Measurements from ENCODE around the gene KPNA4. TPM values are rescaled to one million over a fixed set of nuclear protein-coding genes. Genes with fewer than 3 reads are reported as not detected.

Gene KPNA4
- total RNA-seq, 2 donors from 2014 or later = 41.6 to 60.6 TPM

- H3K4me3 ChIP-seq = no peak overlapping the region
- intact Hi-C loops (cut with DNase I) = no loop called here
Observed at GRCh38 chr3:160464971-160465370, 100.4 kb downstream of the KPNA4 start.

GRCh38 chr3:160464321-160464720 lies 101.0 kb downstream of the KPNA4 start:
- Histone ChIP-seq H3K4me3 (no peak overlapping the region), H3K9me3 (no peaks in the 10 kb centered on the region), H3K27me3 (no peaks in the 10 kb centered on the region), H3K27ac (no peak overlapping the region), H3K36me3 (no peaks in the 10 kb centered on the region), H3K4me1 (no peaks in the 10 kb centered on the region), H3K9ac (ENCODE audit: low read depth in 2 of 2, low read length in 2 of 2) (no peak overlapping the region)
- DNase-seq = no peak
- intact Hi-C loops (cut with DNase I) = no loop called here
- no peak for TF ChIP-seq CTCF (IDR thresholded peaks at IDR 0.05)

More at GRCh38 chr3:160464971-160465370, 100.4 kb downstream of the KPNA4 start:
- Histone ChIP-seq H3K36me3 (no peaks in the 10 kb centered on the region), H3K27me3 (no peaks in the 10 kb centered on the region), H3K4me1 (no peaks in the 10 kb centered on the region), H3K9me3 (no peaks in the 10 kb centered on the region), H3K27ac (no peak overlapping the region), H3K9ac (ENCODE audit: low read depth in 2 of 2, low read length in 2 of 2) (no peak overlapping the region)
- no peak for DNase-seq
- TF ChIP-seq CTCF (IDR thresholded peaks at IDR 0.05) = no peak

- TF ChIP-seq CTCF (IDR thresholded peaks at IDR 0.05) = no peak
- intact Hi-C loops (cut with DNase I) = no loop called here
- H3K27me3 ChIP-seq = no peaks in the 10 kb centered on the region
- no peaks in the 10 kb centered on the region for H3K36me3 ChIP-seq
- H3K9ac ChIP-seq (ENCODE audit: low read depth in 2 of 2, low read length in 2 of 2) = no peak overlapping the region
- H3K4me3 ChIP-seq = no peak overlapping the region
- H3K4me1 ChIP-seq = no peaks in the 10 kb centered on the region
- DNase-seq = no peak
- no peak overlapping the region for H3K27ac ChIP-seq
- H3K9me3 ChIP-seq = no peaks in the 10 kb centered on the region
Observed at GRCh38 chr3:160460033-160460432, 105.3 kb downstream of the KPNA4 start.

GRCh38 chr3:160459450-160459970 lies 105.9 kb downstream of the KPNA4 start:
- H3K9ac ChIP-seq (ENCODE audit: low read depth in 2 of 2, low read length in 2 of 2) = no peak overlapping the region
- no peaks in the 10 kb centered on the region for H3K27me3 ChIP-seq
- H3K9me3 ChIP-seq = no peaks in the 10 kb centered on the region
- TF ChIP-seq CTCF (IDR thresholded peaks at IDR 0.05) = no peak
- H3K36me3 ChIP-seq = no peaks in the 10 kb centered on the region
- no peaks in the 10 kb centered on the region for H3K4me1 ChIP-seq
- H3K27ac ChIP-seq = no peak overlapping the region
- H3K4me3 ChIP-seq = no peak overlapping the region
- intact Hi-C loops (cut with DNase I) = no loop called here
- DNase-seq = no peak

DNA sequence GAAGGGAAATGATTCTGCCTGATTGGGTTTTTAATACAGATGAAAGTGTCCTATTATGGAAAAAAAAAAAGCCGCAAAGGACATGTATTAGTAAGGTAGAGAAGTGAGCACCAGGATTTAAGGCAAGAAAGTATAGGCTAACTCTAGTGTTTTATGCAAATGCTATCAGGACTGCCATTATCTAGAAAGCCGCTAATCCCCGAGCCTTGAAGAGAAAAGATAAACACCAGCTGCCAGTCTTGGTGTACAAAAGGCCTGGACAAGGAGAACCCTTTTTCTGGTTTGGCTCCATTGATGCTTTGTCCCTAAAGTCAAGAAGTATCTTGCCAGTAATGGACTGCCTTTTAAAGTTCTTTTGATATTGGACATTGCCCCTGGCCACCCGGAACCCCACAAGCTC lies 107.2 kb downstream of the KPNA4 start:
- Histone ChIP-seq H3K9me3 (no peaks in the 10 kb centered on the region), H3K9ac (ENCODE audit: low read depth in 2 of 2, low read length in 2 of 2) (no peak overlapping the region), H3K36me3 (no peaks in the 10 kb centered on the region), H3K4me3 (no peak overlapping the region), H3K4me1 (no peaks in the 10 kb centered on the region), H3K27me3 (no peaks in the 10 kb centered on the region), H3K27ac (no peak overlapping the region)
- DNase-seq = no peak
- no peak for TF ChIP-seq CTCF (IDR thresholded peaks at IDR 0.05)
- intact Hi-C loops (cut with DNase I) = no loop called here
